Heart right ventricle (tissue), 16 donors: ENCODE results near the gene NRXN3. TPM values are rescaled to one million over a fixed set of nuclear protein-coding genes. Genes with fewer than 3 reads are reported as not detected.

Source experiments
- ATAC-seq, 8 donors: fragments of 200-7000 bp; cut with Tn5 transposase; one replicate each; pipeline ENCODE4 v1.9.1; 2020; ENCODE audit warnings: mild to moderate bottlenecking in 8 of 8, moderate library complexity in 8 of 8, moderate number of reproducible peaks in 1 of 8
- DNase-seq, 2 donors: peaks; one replicate each; pipeline ENCODE4 v3.0.0-alpha.2; 2020
- H3K27ac ChIP-seq, 10 donors: fragments of 200-600 bp; sonication (generic) in 2 of 10; one replicate each; pipeline versions ENCODE4 v1.5.0 to v1.8.0; 2020 to 2022; ENCODE audit warnings: mild to moderate bottlenecking in 3 of 10
- H3K27me3 ChIP-seq, 7 donors: fragments of 200-600 bp; one replicate each; pipeline ENCODE4 v1.8.0; 2021 to 2022; ENCODE audit warnings: mild to moderate bottlenecking in 2 of 7
- H3K36me3 ChIP-seq, 9 donors: fragments of 200-600 bp; sonication (generic) in 1 of 9; one replicate each; pipeline versions ENCODE4 v1.5.0 to v1.8.0; 2020 to 2022; ENCODE audit warnings: mild to moderate bottlenecking in 2 of 9
- H3K4me1 ChIP-seq, 9 donors: fragments of 200-600 bp; sonication (generic) in 1 of 9; one replicate each; pipeline versions ENCODE4 v1.5.0 to v1.8.0; 2020 to 2022; ENCODE audit warnings: mild to moderate bottlenecking in 4 of 9
- H3K4me3 ChIP-seq, 10 donors: fragments of 200-600 bp; sonication (generic) in 2 of 10; one replicate each; pipeline versions ENCODE4 v1.5.0 to v1.8.0; 2020 to 2022; ENCODE audit warnings: mild to moderate bottlenecking in 7 of 10, moderate library complexity in 2 of 10
- H3K9me3 ChIP-seq, 11 donors: fragments of 200-600 bp in 10 of 11; sonication (generic) in 2 of 11; one replicate each; pipeline versions ENCODE4 v1.5.0 to v1.8.0; 2013 to 2022; ENCODE audit warnings: mild to moderate bottlenecking in 2 of 11, control low read depth in 1 of 11, moderate library complexity in 1 of 11
- WGBS, 2 donors: extraction: QIAGEN DNeasy Blood & Tissue Kit; methylation state at CpG; one replicate each; pipeline ENCODE4 v1.1.7; 2013; ENCODE audit warnings: inconsistent platforms in 1 of 2; 5-methylcytosine and 5-hydroxymethylcytosine counted together
- intact Hi-C, 10 donors: fragments of 100-400 bp; cut with DNase I; formaldehyde crosslinking; loops; one replicate each; pipeline versions ENCODE4 v1.11.1 to v1.14.2; 2022
- polyA plus RNA-seq, 2 donors: library from polyadenylated mRNA; stranded (reverse); fragments of 200-250 nt; gene quantifications; one replicate each; pipeline ENCODE4 v1.2.3, GENCODE V29; 2013
- total RNA-seq, 10 donors: library from RNA; stranded (reverse); fragmentation: NEBNext Ultra II Directional in 3 of 10; extraction: Animal tissue kit (Norgen Biotek cat#: 25700) in 3 of 10; gene quantifications; one replicate each; pipeline versions ENCODE4 v1.2.1 to v1.2.4, GENCODE V29; 2021 to 2023
- TF ChIP-seq, protein P1 (sequence below), 9 donors: fragments of 200-600 bp; sonication (generic) in 2 of 9; IDR thresholded peaks; one replicate each; pipeline versions ENCODE4 v1.5.0 to v1.8.0; 2021 to 2022; ENCODE audit warnings: antibody characterized with exemption in 9 of 9, mild to moderate bottlenecking in 5 of 9, moderate library complexity in 1 of 9
- donor health status: Arrhythmogenic right ventricular cardiomyopathy.
- donor health status: ischemic (EF 13 %, LVEDD 7.1; RV severe dilation, severe dysfunction).
- donor health status: healthy with polysubstance abuse.
- donor health status: DM: no; HTN: yes; CAD: no.
- donor health status: DM: no; HTN: no; CAD: no.
- donor health status: ischemic (EF 25% LVEDD 6.9; RV normal size, moderate dysfunction).
- donor health status: ischemic (EF 25% LVEDD 5.7; RV mildly dilated, moderate dysfunction).
- donor health status: healthy.
- donor health status: DM: yes; HTN: yes; CAD: no.
- donor health status: Ischemic cardiomyopathy.
- donor health status: ischemic (EF 35%, LVEDD 5.7; RV mildly dilated, moderate dysfunction).
- donor health status: nonischemic (EF 11% LVEDD 7.7; RV severe dilation, severe dysfunction).
- donor health status: DM: yes; HTN: yes; CAD: no.
- donor health status: PGD.
- donor health status: ischemic (EF 29% LVEDD 5.4; RV normal size, mild dysfunction).
- donor health status: nonischemic (EF 23%, LVEDD 6.1; RV moderate dilation, normal function).

NRXN3 gene
- total and polyA plus RNA-seq, 12 donors: 0.23 to 1.8 (median 0.87) TPM

DNA sequence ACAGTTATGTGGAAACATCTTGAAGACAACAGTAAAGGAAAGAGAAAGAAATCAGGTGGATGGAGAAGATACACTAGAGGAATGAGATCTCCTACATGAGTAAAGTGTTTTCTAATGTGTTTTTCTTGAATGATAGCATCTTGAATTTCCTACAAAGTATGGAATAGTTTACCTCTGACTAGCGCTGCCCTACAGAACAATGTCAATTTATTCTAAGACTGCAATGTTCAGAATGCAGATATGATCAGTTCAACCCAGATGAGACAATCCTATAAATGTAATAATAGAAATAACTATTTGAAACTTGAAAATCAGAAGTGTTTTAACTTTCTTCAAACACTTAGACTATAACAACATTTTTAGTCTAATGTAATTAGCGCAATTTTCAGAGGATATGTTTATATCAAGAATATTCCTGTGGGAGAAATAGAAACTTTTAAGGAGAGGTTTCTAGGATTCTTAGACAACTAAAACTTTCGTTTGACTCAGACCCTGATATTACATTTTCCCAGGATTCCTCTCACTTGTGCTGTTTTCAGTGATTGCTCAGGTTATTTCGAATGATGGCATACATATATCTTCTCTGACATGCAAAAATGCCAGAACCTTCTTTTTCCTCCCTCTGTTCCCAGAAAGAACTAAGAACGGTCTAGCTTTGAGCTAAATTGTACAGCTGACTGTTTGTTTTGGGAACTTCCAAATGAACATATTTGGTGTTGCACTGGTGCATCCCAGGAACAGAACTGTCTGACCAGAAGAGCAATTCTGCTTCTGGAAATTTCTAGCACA, 1023.7 kb downstream of the NRXN3 start:
- TF ChIP-seq, protein P1, sequence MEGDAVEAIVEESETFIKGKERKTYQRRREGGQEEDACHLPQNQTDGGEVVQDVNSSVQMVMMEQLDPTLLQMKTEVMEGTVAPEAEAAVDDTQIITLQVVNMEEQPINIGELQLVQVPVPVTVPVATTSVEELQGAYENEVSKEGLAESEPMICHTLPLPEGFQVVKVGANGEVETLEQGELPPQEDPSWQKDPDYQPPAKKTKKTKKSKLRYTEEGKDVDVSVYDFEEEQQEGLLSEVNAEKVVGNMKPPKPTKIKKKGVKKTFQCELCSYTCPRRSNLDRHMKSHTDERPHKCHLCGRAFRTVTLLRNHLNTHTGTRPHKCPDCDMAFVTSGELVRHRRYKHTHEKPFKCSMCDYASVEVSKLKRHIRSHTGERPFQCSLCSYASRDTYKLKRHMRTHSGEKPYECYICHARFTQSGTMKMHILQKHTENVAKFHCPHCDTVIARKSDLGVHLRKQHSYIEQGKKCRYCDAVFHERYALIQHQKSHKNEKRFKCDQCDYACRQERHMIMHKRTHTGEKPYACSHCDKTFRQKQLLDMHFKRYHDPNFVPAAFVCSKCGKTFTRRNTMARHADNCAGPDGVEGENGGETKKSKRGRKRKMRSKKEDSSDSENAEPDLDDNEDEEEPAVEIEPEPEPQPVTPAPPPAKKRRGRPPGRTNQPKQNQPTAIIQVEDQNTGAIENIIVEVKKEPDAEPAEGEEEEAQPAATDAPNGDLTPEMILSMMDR (IDR thresholded peaks at IDR 0.05): no peak
- H3K4me3 ChIP-seq: no peak overlapping the region
- no peaks in the 10 kb centered on the region for H3K27me3 ChIP-seq
- 71 to 75% methylated on average over 5 of the region's 5 CpGs for WGBS, 2 donors
- no peak for ATAC-seq
- DNase-seq: no peak
- H3K36me3 ChIP-seq: no peaks in the 10 kb centered on the region
- H3K27ac ChIP-seq: no peak overlapping the region
- no peaks in the 10 kb centered on the region for H3K4me1 ChIP-seq
- intact Hi-C loops: no loop called here
- H3K9me3 ChIP-seq: no peaks in the 10 kb centered on the region

GRCh38 chr14:79196216-79196615, 1026.0 kb downstream of the NRXN3 start:
- Histone ChIP-seq H3K27me3 (no peaks in the 10 kb centered on the region), H3K36me3 (no peaks in the 10 kb centered on the region), H3K4me3 (no peak overlapping the region), H3K4me1 (no peaks in the 10 kb centered on the region), H3K27ac (no peak overlapping the region), H3K9me3 (no peaks in the 10 kb centered on the region)
- intact Hi-C loops: no loop called here
- WGBS, 2 donors: 73 to 82% methylated on average over 1 of the region's 1 CpG
- TF ChIP-seq, protein P1 (IDR thresholded peaks at IDR 0.05): no peak
- DNase-seq (no peak), ATAC-seq (no peak)

DNA sequence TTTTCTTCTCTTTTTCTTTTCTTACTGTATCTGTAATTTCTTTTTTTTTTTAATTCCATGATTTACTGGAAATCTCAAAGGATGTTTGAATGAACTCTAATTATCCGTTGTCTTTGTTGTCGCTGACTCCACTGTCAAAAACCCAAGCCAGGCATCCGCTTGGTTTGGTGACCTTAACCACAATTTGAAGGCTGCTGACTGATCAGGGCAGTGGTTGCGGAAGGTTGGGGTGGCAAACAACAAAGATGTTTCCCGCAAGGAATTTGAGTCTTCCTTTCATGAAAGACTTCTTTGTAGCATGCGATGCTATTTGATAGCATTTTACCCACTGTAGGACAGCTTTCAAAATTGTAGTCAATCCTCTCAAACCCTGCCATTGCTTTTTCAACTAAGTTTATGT, 1027.3 kb downstream of the NRXN3 start:
- H3K9me3 ChIP-seq: no peaks in the 10 kb centered on the region
- H3K36me3 ChIP-seq: no peaks in the 10 kb centered on the region
- 87 to 97% methylated on average over 6 of the region's 6 CpGs for WGBS, 2 donors
- intact Hi-C loops: no loop called here
- no peak overlapping the region for H3K27ac ChIP-seq
- H3K4me3 ChIP-seq: no peak overlapping the region
- DNase-seq (no peak), ATAC-seq (no peak)
- TF ChIP-seq, protein P1 (IDR thresholded peaks at IDR 0.05): no peak
- H3K4me1 ChIP-seq: no peaks in the 10 kb centered on the region
- no peaks in the 10 kb centered on the region for H3K27me3 ChIP-seq

DNA sequence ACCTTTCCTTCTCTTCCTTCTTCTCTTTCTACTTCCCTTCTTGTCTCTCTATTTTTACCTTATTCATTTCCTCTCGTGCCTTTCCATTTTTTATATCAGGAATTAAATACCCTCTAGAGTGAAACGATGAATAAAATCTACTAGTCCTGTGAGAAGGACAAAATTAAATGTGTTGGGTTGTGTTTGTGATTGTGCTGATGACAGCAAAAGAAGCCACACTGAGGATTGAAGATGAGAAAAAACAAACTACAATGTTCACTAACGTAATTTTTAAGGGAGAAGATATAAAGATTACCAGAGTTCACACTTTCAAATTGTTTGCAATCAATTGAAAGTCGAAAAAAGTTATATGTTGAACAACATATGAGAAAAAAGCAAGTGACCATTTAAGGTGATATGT, 1029.0 kb downstream of the NRXN3 start:
- Histone ChIP-seq H3K4me1 (no peaks in the 10 kb centered on the region), H3K4me3 (no peak overlapping the region), H3K27ac (no peak overlapping the region), H3K27me3 (no peaks in the 10 kb centered on the region), H3K9me3 (no peaks in the 10 kb centered on the region), H3K36me3 (no peaks in the 10 kb centered on the region)
- DNase-seq: no peak
- intact Hi-C loops: no loop called here
- 78 to 82% methylated on average over 4 of the region's 4 CpGs for WGBS, 2 donors
- ATAC-seq: no peak
- TF ChIP-seq, protein P1 (IDR thresholded peaks at IDR 0.05): no peak
